ENCODE data around the gene TMED8.
A peak's percentile ranks its signal among the peaks of the same experiment; 100 is the strongest.

Gene TMED8

DNA sequence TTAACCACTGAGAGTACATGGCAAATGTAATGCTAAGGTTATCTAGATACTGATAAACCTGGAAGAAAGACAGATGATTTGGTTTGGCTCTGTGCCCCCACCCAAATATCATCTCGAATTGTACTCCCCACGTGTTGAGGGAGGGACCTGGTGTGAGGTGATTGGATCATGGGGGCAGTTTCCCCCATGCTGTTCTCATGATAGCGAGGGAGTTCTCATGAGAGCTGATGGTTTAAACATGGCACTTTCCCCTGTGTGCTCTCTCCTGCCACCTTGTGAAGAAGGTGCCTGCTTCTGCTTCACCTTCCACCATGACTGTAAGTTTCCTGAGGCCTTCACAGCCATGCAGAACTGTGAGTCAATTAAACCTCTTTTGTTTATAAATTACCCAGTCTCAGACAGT, 32.2 kb upstream of the TMED8 start:
- no peak for DNase-seq
- H3K18ac ChIP-seq (ENCODE audit: low read length) = no peak overlapping the region
- H3K23ac ChIP-seq (ENCODE audit: low read length) = no peak overlapping the region
- no peak overlapping the region for H3K4me3 ChIP-seq (ENCODE audit: low read depth, low read length)
- no peaks in the 10 kb centered on the region for H3K36me3 ChIP-seq (ENCODE audit: control insufficient read depth in 1 of 2, insufficient read depth in 2 of 2, low read length in 2 of 2)
- H2AFZ ChIP-seq (ENCODE audit: insufficient read depth, low read length, poor library complexity) = no peak overlapping the region
- no peak overlapping the region for H4K8ac ChIP-seq (ENCODE audit: low read depth, low read length)
- H3K4ac ChIP-seq (ENCODE audit: low read depth, low read length) = no peak overlapping the region
- H3K79me2 ChIP-seq (ENCODE audit: control insufficient read depth, insufficient read depth, low read length, poor library complexity) = no peaks in the 10 kb centered on the region
- no peak overlapping the region for H2BK5ac ChIP-seq (ENCODE audit: low read depth, low read length, poor library complexity)
- H3K79me1 ChIP-seq (ENCODE audit: low read length) = no peaks in the 10 kb centered on the region
- no peaks in the 10 kb centered on the region for H3K9me3 ChIP-seq (ENCODE audit: insufficient read depth, low read depth, low read length)
- H4K91ac ChIP-seq (ENCODE audit: low read depth, low read length) = no peak overlapping the region
- no peak overlapping the region for H2BK120ac ChIP-seq (ENCODE audit: insufficient read depth, low read length, poor library complexity)
- H2AK5ac ChIP-seq (ENCODE audit: low read length) = no peak overlapping the region
- no peak overlapping the region for H3K9ac ChIP-seq (ENCODE audit: low read length)
- no peak overlapping the region for H3K27ac ChIP-seq (ENCODE audit: low read depth, low read length)
- H3K4me2 ChIP-seq (ENCODE audit: low read length) = no peak overlapping the region
- H3K27me3 ChIP-seq (ENCODE audit: insufficient read depth, low read length) = no peaks in the 10 kb centered on the region
- no peak overlapping the region for H2BK12ac ChIP-seq (ENCODE audit: low read length)
- no peak overlapping the region for H4K12ac ChIP-seq (ENCODE audit: low read depth, low read length)
- no peak overlapping the region for H3K14ac ChIP-seq (ENCODE audit: low read length)
- no peaks in the 10 kb centered on the region for H3K4me1 ChIP-seq (ENCODE audit: control insufficient read depth in 1 of 2, insufficient read depth in 2 of 2, low read length in 2 of 2)
- WGBS (ENCODE audit: extremely low coverage, insufficient coverage, insufficient read length) = no CpG with 5 or more reads among the region's 3 CpGs

DNA sequence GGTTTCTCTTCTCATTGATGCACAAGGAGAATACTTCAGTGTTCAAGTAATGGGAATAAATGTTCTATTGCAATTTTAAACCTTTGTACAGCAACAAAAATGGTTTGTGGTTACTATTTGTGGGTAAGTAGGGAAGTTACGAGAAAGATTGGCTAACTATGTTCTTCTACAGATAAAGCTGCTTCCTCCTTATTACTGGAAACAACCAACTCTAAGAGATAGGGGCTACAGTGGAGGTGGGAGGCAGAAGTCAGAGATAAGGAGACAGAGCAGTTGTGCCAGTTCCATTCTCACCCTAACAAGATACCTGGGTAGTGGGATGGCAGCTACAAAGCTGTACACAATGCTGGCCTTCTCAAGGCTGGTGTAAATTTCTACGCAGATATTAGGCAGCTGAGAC, 30.3 kb upstream of the TMED8 start:
- Histone ChIP-seq H3K27me3 (ENCODE audit: insufficient read depth, low read length) (no peaks in the 10 kb centered on the region), H3K79me2 (ENCODE audit: control insufficient read depth, insufficient read depth, low read length, poor library complexity) (no peaks in the 10 kb centered on the region), H3K36me3 (ENCODE audit: control insufficient read depth in 1 of 2, insufficient read depth in 2 of 2, low read length in 2 of 2) (no peaks in the 10 kb centered on the region), H2BK12ac (ENCODE audit: low read length) (no peak overlapping the region), H3K9ac (ENCODE audit: low read length) (no peak overlapping the region), H2AFZ (ENCODE audit: insufficient read depth, low read length, poor library complexity) (no peak overlapping the region), H3K18ac (ENCODE audit: low read length) (no peak overlapping the region), H2BK5ac (ENCODE audit: low read depth, low read length, poor library complexity) (no peak overlapping the region), H4K12ac (ENCODE audit: low read depth, low read length) (no peak overlapping the region), H4K8ac (ENCODE audit: low read depth, low read length) (no peak overlapping the region), H3K23ac (ENCODE audit: low read length) (no peak overlapping the region), H3K4me3 (ENCODE audit: low read depth, low read length) (no peak overlapping the region), H3K4ac (ENCODE audit: low read depth, low read length) (no peak overlapping the region), H3K9me3 (ENCODE audit: insufficient read depth, low read depth, low read length) (no peaks in the 10 kb centered on the region), H2AK5ac (ENCODE audit: low read length) (no peak overlapping the region), H4K91ac (ENCODE audit: low read depth, low read length) (no peak overlapping the region), H3K14ac (ENCODE audit: low read length) (no peak overlapping the region), H3K4me1 (ENCODE audit: control insufficient read depth in 1 of 2, insufficient read depth in 2 of 2, low read length in 2 of 2) (no peaks in the 10 kb centered on the region), H3K4me2 (ENCODE audit: low read length) (no peak overlapping the region), H3K27ac (ENCODE audit: low read depth, low read length) (no peak overlapping the region), H2BK120ac (ENCODE audit: insufficient read depth, low read length, poor library complexity) (no peak overlapping the region), H3K79me1 (ENCODE audit: low read length) (no peaks in the 10 kb centered on the region)
- no peak for DNase-seq
- no CpG with 5 or more reads among the region's 2 CpGs for WGBS (ENCODE audit: extremely low coverage, insufficient coverage, insufficient read length)

DNA sequence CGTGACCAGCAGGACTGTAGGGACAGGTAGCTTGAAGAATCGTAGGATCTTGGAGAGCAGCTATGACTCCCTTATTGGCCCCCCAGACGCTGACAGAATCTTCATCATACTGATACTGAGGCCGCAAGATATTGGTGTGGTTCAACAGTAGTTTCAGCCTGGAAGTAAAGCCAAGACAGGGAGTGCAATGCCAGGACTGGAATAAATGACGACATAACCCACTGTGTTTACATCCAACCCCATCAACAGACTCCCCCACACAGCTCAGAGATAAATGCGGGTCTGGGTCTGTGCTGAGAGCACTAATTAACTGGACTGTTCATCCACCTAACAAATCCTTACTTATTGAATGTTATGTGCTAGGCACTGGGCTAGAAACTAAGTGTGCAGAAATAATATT, 29.8 kb upstream of the TMED8 start:
- Histone ChIP-seq H3K14ac (ENCODE audit: low read length) (no peak overlapping the region), H3K4ac (ENCODE audit: low read depth, low read length) (no peak overlapping the region), H3K79me2 (ENCODE audit: control insufficient read depth, insufficient read depth, low read length, poor library complexity) (no peaks in the 10 kb centered on the region), H2AK5ac (ENCODE audit: low read length) (no peak overlapping the region), H3K27ac (ENCODE audit: low read depth, low read length) (no peak overlapping the region), H3K23ac (ENCODE audit: low read length) (no peak overlapping the region), H3K9ac (ENCODE audit: low read length) (no peak overlapping the region), H4K91ac (ENCODE audit: low read depth, low read length) (no peak overlapping the region), H4K8ac (ENCODE audit: low read depth, low read length) (no peak overlapping the region), H2BK12ac (ENCODE audit: low read length) (no peak overlapping the region), H2AFZ (ENCODE audit: insufficient read depth, low read length, poor library complexity) (no peak overlapping the region), H3K36me3 (ENCODE audit: control insufficient read depth in 1 of 2, insufficient read depth in 2 of 2, low read length in 2 of 2) (no peaks in the 10 kb centered on the region), H3K4me2 (ENCODE audit: low read length) (no peak overlapping the region), H2BK120ac (ENCODE audit: insufficient read depth, low read length, poor library complexity) (no peak overlapping the region), H4K12ac (ENCODE audit: low read depth, low read length) (no peak overlapping the region), H3K27me3 (ENCODE audit: insufficient read depth, low read length) (no peaks in the 10 kb centered on the region), H2BK5ac (ENCODE audit: low read depth, low read length, poor library complexity) (no peak overlapping the region), H3K79me1 (ENCODE audit: low read length) (no peaks in the 10 kb centered on the region), H3K4me3 (ENCODE audit: low read depth, low read length) (no peak overlapping the region), H3K18ac (ENCODE audit: low read length) (no peak overlapping the region), H3K9me3 (ENCODE audit: insufficient read depth, low read depth, low read length) (no peaks in the 10 kb centered on the region), H3K4me1 (ENCODE audit: control insufficient read depth in 1 of 2, insufficient read depth in 2 of 2, low read length in 2 of 2) (no peaks in the 10 kb centered on the region)
- DNase-seq = peak in 1 of 2 donors; percentile 36
- WGBS (ENCODE audit: extremely low coverage, insufficient coverage, insufficient read length) = no CpG with 5 or more reads among the region's 6 CpGs

DNA sequence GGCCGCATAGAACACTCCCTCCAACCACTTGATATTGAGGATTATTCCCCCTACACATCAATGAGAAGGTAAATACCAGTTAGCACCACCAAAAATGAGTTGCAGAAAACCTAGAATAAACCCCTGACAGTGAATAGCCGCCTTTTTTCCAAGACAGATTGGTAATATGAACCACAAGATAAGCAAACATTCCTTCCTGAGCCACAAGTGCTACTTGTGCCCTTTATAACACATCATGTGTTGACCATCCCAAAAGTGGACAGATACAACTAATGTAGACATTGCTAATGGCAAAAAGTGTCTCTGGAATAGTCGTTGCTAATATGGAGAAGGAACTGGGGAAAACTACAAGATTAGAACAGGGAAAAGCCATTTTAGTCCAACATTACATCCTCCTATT, 29.2 kb upstream of the TMED8 start:
- no peaks in the 10 kb centered on the region for H3K27me3 ChIP-seq (ENCODE audit: insufficient read depth, low read length)
- H3K23ac ChIP-seq (ENCODE audit: low read length) = no peak overlapping the region
- no peak for DNase-seq
- H2BK12ac ChIP-seq (ENCODE audit: low read length) = no peak overlapping the region
- H3K18ac ChIP-seq (ENCODE audit: low read length) = no peak overlapping the region
- no peak overlapping the region for H3K9ac ChIP-seq (ENCODE audit: low read length)
- no peak overlapping the region for H4K12ac ChIP-seq (ENCODE audit: low read depth, low read length)
- H2AFZ ChIP-seq (ENCODE audit: insufficient read depth, low read length, poor library complexity) = no peak overlapping the region
- H3K4ac ChIP-seq (ENCODE audit: low read depth, low read length) = no peak overlapping the region
- no peak overlapping the region for H3K14ac ChIP-seq (ENCODE audit: low read length)
- H3K27ac ChIP-seq (ENCODE audit: low read depth, low read length) = no peak overlapping the region
- H3K79me1 ChIP-seq (ENCODE audit: low read length) = no peaks in the 10 kb centered on the region
- H3K79me2 ChIP-seq (ENCODE audit: control insufficient read depth, insufficient read depth, low read length, poor library complexity) = no peaks in the 10 kb centered on the region
- H3K4me2 ChIP-seq (ENCODE audit: low read length) = no peak overlapping the region
- WGBS (ENCODE audit: extremely low coverage, insufficient coverage, insufficient read length) = no CpG with 5 or more reads among the region's 3 CpGs
- H4K91ac ChIP-seq (ENCODE audit: low read depth, low read length) = no peak overlapping the region
- H3K36me3 ChIP-seq (ENCODE audit: control insufficient read depth in 1 of 2, insufficient read depth in 2 of 2, low read length in 2 of 2) = no peaks in the 10 kb centered on the region
- no peak overlapping the region for H2AK5ac ChIP-seq (ENCODE audit: low read length)
- no peaks in the 10 kb centered on the region for H3K4me1 ChIP-seq (ENCODE audit: control insufficient read depth in 1 of 2, insufficient read depth in 2 of 2, low read length in 2 of 2)
- H3K4me3 ChIP-seq (ENCODE audit: low read depth, low read length) = no peak overlapping the region
- no peak overlapping the region for H2BK120ac ChIP-seq (ENCODE audit: insufficient read depth, low read length, poor library complexity)
- H4K8ac ChIP-seq (ENCODE audit: low read depth, low read length) = no peak overlapping the region
- H3K9me3 ChIP-seq (ENCODE audit: insufficient read depth, low read depth, low read length) = no peaks in the 10 kb centered on the region
- no peak overlapping the region for H2BK5ac ChIP-seq (ENCODE audit: low read depth, low read length, poor library complexity)

All from trophoblast cell (in vitro differentiated cells and primary cell).